PC-3 (cell line): ENCODE measurements around the gene BEGAIN.

Source experiments
- CTCF ChIP-seq: fragments of 300-600 bp; sonication (generic); conservative IDR thresholded peaks from 2 replicates; pipeline ENCODE4 v1.5.1; 2017; ENCODE audit warnings: antibody characterized with exemption, low read depth, mild to moderate bottlenecking, low read length
- EZH2 ChIP-seq: fragments of 300-600 bp; sonication (generic); IDR thresholded peaks from one replicate; pipeline ENCODE4 v1.6.1; 2017; ENCODE audit warnings: antibody characterized with exemption, mild to moderate bottlenecking, low read length; ENCODE audit not compliant: unreplicated experiment
- EZH2phosphoT487 ChIP-seq: fragments of 300-600 bp; sonication (generic); IDR thresholded peaks from 2 replicates; pipeline ENCODE4 v1.6.1; 2018; ENCODE audit warnings: mild to moderate bottlenecking, antibody characterized with exemption, low read length, borderline replicate concordance

DNA sequence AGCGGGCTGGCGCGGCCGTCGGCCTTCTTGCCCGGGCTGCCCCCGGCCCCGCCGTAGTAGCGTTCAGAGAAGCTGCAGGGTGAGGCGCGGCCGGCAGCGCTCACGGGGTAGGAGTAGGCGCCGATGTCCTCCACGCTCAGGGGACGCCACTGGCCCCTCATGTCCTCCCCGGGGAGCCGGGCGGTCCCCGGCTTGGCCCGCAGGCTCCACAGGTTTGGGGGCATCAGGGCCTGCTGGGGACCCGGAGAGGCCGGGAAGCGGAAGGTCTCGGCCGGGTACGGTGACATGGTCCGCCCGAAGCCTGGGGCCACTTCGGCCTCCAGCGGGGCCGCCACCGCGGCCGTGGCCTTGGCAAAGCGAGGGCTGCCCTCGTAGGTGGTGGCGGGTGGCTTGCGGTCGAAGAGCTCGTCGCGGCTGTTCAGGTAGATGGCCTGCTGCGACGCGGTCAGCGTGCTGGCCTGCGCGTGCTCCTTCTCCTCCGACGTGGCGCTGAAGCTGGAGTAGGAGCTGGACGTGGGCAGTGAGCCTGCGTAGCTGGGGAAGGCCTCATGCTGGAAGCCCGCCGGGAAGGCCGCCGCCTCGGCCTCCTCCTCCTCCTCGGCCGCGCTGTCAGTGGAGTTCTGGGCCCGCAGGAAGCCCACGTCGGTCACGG lies 48.7 kb downstream of the BEGAIN start:
- no peak for TF ChIP-seq CTCF
- no peak for TF ChIP-seq EZH2phosphoT487
- TF ChIP-seq EZH2: no peak
